BLaER1 (cell line): ENCODE measurements around the gene FBXL20.
"Not testable (repeated sequence)": the region's sequence is repeated elsewhere in the genome, so short reads cannot be mapped to it uniquely, and the experiment has no call there.

Experiments
- H3K27ac ChIP-seq: shearing (Covaris generic); formaldehyde crosslinking; 2 replicates; pipeline ENCODE4 v1.8.1; 2022
- H3K27me3 ChIP-seq: shearing (Covaris generic); formaldehyde crosslinking; 2 replicates; pipeline ENCODE4 v1.8.1; 2022
- H3K36me3 ChIP-seq: shearing (Covaris generic); formaldehyde crosslinking; 2 replicates; pipeline ENCODE4 v1.8.1; 2022
- H3K4me1 ChIP-seq: shearing (Covaris generic); formaldehyde crosslinking; 2 replicates; pipeline ENCODE4 v1.8.1; 2022
- H3K4me2 ChIP-seq: shearing (Covaris generic); formaldehyde crosslinking; 2 replicates; pipeline ENCODE4 v1.8.1; 2022
- H3K4me3 ChIP-seq: shearing (Covaris generic); formaldehyde crosslinking; 2 replicates; pipeline ENCODE4 v1.8.1; 2022
- H3K9ac ChIP-seq: shearing (Covaris generic); formaldehyde crosslinking; 2 replicates; pipeline ENCODE4 v1.8.1; 2022
- H3K9me3 ChIP-seq: shearing (Covaris generic); formaldehyde crosslinking; 2 replicates; pipeline ENCODE4 v1.8.1; 2022
- H4K20me1 ChIP-seq: shearing (Covaris generic); formaldehyde crosslinking; 2 replicates; pipeline ENCODE4 v1.8.1; 2022
- Cebpa-rat ChIP-seq: shearing (Covaris generic); IDR thresholded peaks from 2 replicates; pipeline ENCODE4 v1.8.1; 2022

Gene FBXL20

DNA sequence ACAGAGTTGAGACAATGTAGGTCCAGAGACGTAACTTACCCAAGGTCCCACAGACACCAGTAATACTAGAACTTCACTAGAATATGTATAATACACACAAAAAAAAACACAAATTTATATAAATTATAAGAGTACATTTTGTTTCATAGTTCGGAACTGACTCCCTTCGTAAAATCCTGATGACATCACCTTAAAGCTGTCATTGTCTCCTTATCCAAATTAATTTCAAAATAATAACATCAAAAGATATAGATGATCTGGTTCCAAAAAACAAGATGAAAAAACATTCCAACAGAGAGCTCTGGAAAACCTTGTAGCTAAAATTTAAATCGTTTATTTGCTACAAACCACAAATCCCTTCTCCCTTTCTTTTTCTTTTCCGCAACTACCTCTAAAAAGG lies 10.0 kb downstream of the FBXL20 start:
- Histone ChIP-seq H3K4me2 (no peak overlapping the region), H3K27ac (no peak overlapping the region), H3K4me1 (peaks cover 14% of the 10 kb centered on the region), H3K9ac (no peak overlapping the region), H4K20me1 (peaks cover 97% of the 10 kb centered on the region), H3K27me3 (no peaks in the 10 kb centered on the region), H3K9me3 (no peaks in the 10 kb centered on the region), H3K4me3 (no peak overlapping the region), H3K36me3 (peaks cover 9% of the 10 kb centered on the region)
- TF ChIP-seq Cebpa-rat, result no peak

DNA sequence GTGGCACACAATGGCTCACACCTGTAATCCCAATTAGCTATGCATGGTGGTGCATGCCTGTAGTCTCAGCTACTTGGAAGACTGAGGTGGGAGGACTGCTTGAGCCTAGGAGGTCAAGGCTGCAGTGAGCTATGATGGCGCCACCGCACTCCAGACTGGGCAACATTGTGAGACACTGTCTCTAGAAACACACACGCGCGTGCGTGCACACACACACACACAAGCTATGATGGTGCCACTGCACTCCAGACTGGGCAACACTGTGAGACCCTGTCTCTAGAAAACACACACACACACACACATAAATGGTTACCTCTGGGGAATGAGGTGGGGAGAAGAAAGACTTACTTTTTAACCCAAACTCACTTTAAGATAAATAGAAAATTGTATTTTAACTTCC lies 16.4 kb downstream of the FBXL20 start:
- peaks cover 97% of the 10 kb centered on the region for H4K20me1 ChIP-seq
- H3K27ac ChIP-seq, result no peak overlapping the region
- TF ChIP-seq Cebpa-rat, result no peak

GRCh38 chr17:39380144-39380543 lies 21.3 kb downstream of the FBXL20 start:
- Histone ChIP-seq H3K9ac (no peak overlapping the region), H3K27ac (no peak overlapping the region), H3K36me3 (peaks cover 6% of the 10 kb centered on the region; the same call in 1 of the 2 replicates), H3K4me2 (no peak overlapping the region), H3K4me3 (no peak overlapping the region), H4K20me1 (peaks cover 99% of the 10 kb centered on the region), H3K27me3 (no peaks in the 10 kb centered on the region), H3K4me1 (peaks cover 4% of the 10 kb centered on the region), H3K9me3 (no peaks in the 10 kb centered on the region)
- TF ChIP-seq Cebpa-rat, result no peak

More for the DNA sequence above, 16.4 kb downstream of the FBXL20 start:
- Histone ChIP-seq H3K4me3 (no peak overlapping the region), H3K4me1 (no peaks in the 10 kb centered on the region), H3K9me3 (no peaks in the 10 kb centered on the region), H3K4me2 (no peak overlapping the region), H3K36me3 (peaks cover 21% of the 10 kb centered on the region), H3K9ac (no peak overlapping the region), H3K27me3 (no peaks in the 10 kb centered on the region)

DNA sequence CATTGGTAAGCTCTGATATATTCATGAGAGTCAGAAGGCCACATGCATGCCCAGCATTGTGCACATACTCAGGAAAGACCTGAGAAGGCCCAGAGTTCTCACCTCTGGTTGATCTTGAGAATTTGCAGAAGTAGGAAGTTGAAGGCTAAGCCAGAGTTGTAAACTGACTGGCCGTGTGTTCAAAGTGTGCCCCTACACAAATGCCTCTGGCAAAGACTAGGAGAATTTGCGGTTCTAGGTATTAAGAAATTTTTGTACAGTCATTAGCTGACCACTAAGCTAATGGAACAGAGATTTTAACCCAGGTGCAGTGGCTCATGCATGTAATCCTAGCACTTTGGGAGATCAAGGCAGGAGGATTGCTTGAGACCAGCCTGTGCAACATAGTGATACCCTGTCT lies 25.0 kb downstream of the FBXL20 start:
- Histone ChIP-seq H3K27me3 (no peaks in the 10 kb centered on the region), H3K36me3 (no peaks in the 10 kb centered on the region), H3K27ac (no peak overlapping the region), H3K4me1 (peaks cover 4% of the 10 kb centered on the region), H3K9me3 (no peaks in the 10 kb centered on the region), H3K9ac (no peak overlapping the region), H4K20me1 (peaks cover 98% of the 10 kb centered on the region), H3K4me3 (no peak overlapping the region), H3K4me2 (no peak overlapping the region)
- no peak for TF ChIP-seq Cebpa-rat

- not testable (repeated sequence) for H3K9me3 ChIP-seq, H3K4me2 ChIP-seq, H3K27ac ChIP-seq, H3K9ac ChIP-seq, H3K27me3 ChIP-seq, H3K4me3 ChIP-seq, H3K36me3 ChIP-seq, H3K4me1 ChIP-seq
- peaks cover 85% of the 10 kb centered on the region for H4K20me1 ChIP-seq
Observed at GRCh38 chr17:39367805-39368204, 33.6 kb downstream of the FBXL20 start.

- peaks cover 9% of the 10 kb centered on the region; the same call in 1 of the 2 replicates for H3K4me1 ChIP-seq
- no peaks in the 10 kb centered on the region for H3K9me3 ChIP-seq
- no peaks in the 10 kb centered on the region for H3K27me3 ChIP-seq
- 0 out of 2 replicates have a peak, but pooled peaks cover 9% of the 10 kb centered on the region for H3K36me3 ChIP-seq
- no peak overlapping the region for H3K27ac ChIP-seq
- TF ChIP-seq Cebpa-rat, result no peak
- H4K20me1 ChIP-seq, result peaks cover 86% of the 10 kb centered on the region
- no peak overlapping the region for H3K9ac ChIP-seq
- H3K4me3 ChIP-seq, result no peak overlapping the region
- no peak overlapping the region for H3K4me2 ChIP-seq
Observed at GRCh38 chr17:39365872-39366271, 35.6 kb downstream of the FBXL20 start.

DNA sequence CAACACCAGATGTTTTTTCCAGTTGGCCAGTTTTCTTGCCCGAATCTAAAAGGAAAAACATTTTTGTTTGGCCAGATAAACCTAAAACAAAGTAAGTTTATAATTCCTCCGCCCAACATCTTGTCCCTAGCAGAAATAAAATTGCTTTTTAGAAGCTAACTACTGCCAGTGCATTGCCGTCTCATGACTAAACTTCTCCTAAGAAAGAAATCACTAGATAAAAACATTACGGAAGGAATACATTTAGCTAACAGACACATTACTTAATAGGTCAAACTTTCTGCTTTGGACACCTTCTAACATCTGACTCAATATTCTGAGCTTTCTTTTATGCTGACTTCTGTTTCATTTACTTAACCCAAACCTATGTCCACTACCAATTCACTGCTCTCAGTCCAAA lies 36.2 kb downstream of the FBXL20 start:
- Histone ChIP-seq H3K4me1 (peaks cover 9% of the 10 kb centered on the region; the same call in 1 of the 2 replicates), H3K27ac (no peak overlapping the region), H3K9ac (no peak overlapping the region), H3K4me2 (no peak overlapping the region), H3K27me3 (no peaks in the 10 kb centered on the region), H3K9me3 (no peaks in the 10 kb centered on the region), H3K36me3 (0 out of 2 replicates have a peak, but pooled peaks cover 8% of the 10 kb centered on the region), H4K20me1 (peaks cover 90% of the 10 kb centered on the region), H3K4me3 (no peak overlapping the region)
- TF ChIP-seq Cebpa-rat, result no peak

DNA sequence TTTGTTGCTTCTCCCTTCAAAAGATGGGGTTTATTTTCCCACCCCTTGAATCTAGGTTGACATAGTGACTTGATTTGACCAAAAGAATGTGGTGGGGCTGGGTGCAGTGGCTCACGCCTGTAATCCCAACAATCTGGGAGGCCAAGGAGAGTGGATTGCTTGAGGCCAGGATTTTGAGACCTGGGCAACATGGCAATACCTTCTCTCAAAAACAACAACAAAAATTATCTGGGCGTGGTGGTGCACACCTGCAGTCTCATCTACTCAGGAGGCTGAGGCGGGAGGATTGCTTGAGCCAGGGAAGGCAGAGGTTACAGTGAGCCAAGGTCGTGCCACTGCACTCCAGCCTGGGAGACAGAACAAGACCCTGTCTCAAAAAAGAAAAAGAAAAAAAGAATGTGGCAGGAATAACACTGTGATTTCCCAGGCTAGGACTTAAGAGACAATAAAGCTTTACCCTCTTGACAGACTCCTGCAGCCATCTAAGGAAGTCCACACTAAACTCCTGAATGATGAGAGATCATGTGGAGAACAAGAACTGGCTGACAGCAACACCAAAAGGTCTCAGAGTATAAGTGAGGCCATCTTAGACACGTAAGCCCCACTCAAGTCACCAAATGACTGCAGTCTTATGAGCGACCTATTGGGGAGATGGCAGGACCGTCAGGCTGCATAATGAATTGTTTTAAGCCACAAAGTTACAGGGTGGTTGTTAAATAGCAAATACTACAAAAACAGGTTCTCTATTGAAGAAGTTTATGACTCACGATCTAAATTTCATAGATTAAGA lies 37.0 kb downstream of the FBXL20 start:
- 0 out of 2 replicates have a peak, but pooled peaks cover under 1% of the 10 kb centered on the region for H3K36me3 ChIP-seq
- H3K27ac ChIP-seq, result no peak overlapping the region
- H3K27me3 ChIP-seq, result no peaks in the 10 kb centered on the region
- H3K9ac ChIP-seq, result no peak overlapping the region
- TF ChIP-seq Cebpa-rat, result no peak
- peaks cover 90% of the 10 kb centered on the region for H4K20me1 ChIP-seq
- no peak overlapping the region for H3K4me3 ChIP-seq
- H3K9me3 ChIP-seq, result no peaks in the 10 kb centered on the region
- H3K4me1 ChIP-seq, result peaks cover 9% of the 10 kb centered on the region; the same call in 1 of the 2 replicates
- H3K4me2 ChIP-seq, result no peak overlapping the region

- no peak for TF ChIP-seq Cebpa-rat
- Histone ChIP-seq H3K9ac (no peak overlapping the region), H3K27me3 (no peaks in the 10 kb centered on the region), H3K4me2 (no peak overlapping the region), H3K36me3 (no peaks in the 10 kb centered on the region), H3K9me3 (no peaks in the 10 kb centered on the region), H3K4me3 (no peak overlapping the region), H4K20me1 (peaks cover 89% of the 10 kb centered on the region), H3K27ac (no peak overlapping the region), H3K4me1 (peaks cover 6% of the 10 kb centered on the region; the same call in 1 of the 2 replicates)
Observed at GRCh38 chr17:39361064-39361463, 40.4 kb downstream of the FBXL20 start.

DNA sequence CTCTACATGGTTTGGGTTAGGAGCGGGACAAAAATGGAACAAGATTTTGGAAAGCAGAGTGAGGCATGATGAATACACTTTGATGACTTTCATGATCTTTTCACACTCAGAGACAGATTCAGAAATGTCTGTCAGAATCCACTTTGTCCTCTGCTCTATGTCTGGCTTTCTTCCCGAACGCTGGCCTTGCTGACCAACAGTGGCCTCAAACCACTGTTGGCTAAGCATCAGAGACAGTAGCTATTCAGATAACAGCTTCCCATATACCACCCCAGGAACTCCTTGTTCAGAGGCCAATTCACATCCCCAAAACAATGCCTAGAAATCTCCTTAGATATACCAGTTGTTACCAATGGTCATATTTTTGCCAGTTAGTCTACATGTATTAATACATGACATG lies 40.9 kb downstream of the FBXL20 start:
- Histone ChIP-seq H3K9me3 (no peaks in the 10 kb centered on the region), H3K4me1 (0 out of 2 replicates have a peak, but pooled peaks cover 1% of the 10 kb centered on the region), H3K4me3 (no peak overlapping the region), H3K9ac (no peak overlapping the region), H3K27me3 (no peaks in the 10 kb centered on the region), H3K4me2 (no peak overlapping the region), H3K36me3 (no peaks in the 10 kb centered on the region), H3K27ac (no peak overlapping the region), H4K20me1 (peaks cover 85% of the 10 kb centered on the region)
- TF ChIP-seq Cebpa-rat, result no peak
